Left kidney (tissue), 2 donors: ENCODE data around the gene LRRC7. TPM values are rescaled to one million over a fixed set of nuclear protein-coding genes. Genes with fewer than 3 reads are reported as not detected.
A peak's percentile ranks its signal among the peaks of the same experiment; 100 is the strongest.
"Not testable (repeated sequence)": the region's sequence is repeated elsewhere in the genome, so short reads cannot be mapped to it uniquely, and the experiment has no call there.

ENCODE experiments used
- DNase-seq: peaks from one replicate; pipeline ENCODE4 v3.0.0-alpha.2; 2013
- polyA plus RNA-seq: library from polyadenylated mRNA; unstranded; fragments of 120-200 nt; gene quantifications from one replicate; pipeline ENCODE4 v1.2.1, GENCODE V29; 2013; ENCODE audit not compliant: insufficient read length

The LRRC7 gene
- polyA plus RNA-seq, 1 donor = 14.2 TPM

DNA sequence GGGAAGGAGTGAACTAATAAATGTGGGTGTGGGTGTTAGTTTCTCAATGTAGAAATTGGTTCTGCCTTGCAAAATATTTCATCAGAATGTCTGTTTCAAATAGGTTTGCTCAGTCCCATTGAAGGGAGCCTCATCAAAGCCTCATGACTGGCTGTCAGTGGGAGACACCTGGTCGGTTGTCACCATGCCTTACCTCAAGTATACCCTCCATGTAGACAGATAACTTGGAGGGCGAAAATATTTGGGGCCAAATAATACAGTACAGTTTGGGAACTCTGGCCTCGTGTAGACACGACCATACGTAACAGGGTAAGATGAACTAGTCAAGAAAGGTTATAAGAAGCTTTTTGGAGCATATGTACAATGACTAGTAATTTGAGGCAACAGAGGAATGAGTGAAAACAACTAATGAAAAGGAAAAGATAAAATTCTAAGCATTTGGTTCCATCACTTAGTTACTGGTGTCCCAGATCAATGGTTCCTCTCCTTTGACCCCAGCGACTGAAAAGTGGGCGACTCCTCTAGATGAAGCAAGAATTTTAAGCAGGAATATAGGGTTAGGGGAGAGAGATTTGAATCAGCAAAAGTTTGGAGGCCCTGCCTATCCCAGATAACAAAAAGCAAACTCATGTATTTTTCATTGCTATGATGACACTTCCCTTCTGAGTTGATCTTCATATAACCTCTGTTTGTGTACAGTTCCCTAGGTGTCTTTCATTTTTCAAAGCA is 473.8 kb downstream of the LRRC7 start:
- no peak for DNase-seq

DNA sequence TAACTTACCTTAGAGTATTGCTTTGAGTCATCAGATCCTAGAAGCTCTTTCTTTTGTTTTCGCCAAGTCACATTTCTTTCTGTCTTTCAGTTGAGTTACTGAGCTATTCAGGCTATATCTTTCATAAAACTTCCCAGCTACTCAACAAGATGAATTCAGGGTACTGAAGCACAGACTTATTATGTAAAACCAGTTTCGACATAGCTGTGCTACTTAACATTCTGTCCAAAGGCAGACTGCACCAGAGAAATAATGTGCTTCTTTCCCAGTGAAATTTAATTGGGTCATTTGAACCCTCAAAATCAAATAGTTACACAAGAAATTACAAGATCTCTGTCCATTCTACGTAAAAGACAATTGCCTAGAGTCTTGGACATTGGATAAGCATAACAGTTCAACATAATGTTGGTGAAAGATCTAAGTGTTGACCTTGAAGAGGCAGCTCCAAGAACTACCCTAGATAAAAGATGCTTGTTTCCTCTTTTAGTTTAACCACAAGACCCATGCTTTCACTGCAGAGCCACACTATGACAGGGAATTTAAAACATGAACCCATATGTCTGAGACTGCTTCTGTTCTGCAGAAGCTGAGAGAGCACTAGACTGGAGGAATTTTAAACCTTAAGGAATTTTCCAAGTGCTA is 474.5 kb downstream of the LRRC7 start:
- DNase-seq = no peak

DNA sequence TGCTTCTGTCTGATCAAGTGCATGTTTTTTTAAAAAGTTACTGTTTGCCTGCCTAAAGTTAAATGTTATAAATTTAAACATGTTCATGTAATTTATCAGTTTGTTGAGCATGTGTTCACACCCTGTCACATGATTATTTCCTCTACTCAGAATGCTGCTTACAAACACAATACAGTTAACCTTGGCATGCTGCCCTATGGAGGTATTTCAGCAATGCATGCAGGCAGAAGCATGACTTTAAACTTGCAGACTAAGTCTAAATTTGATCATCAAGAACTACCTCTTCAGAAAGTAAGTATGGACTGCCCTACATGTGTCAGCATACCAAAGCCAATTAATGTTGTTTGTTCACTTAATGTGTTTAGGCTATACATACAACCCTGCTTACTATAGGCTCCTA is 476.1 kb downstream of the LRRC7 start:
- peak; percentile 7 for DNase-seq

DNA sequence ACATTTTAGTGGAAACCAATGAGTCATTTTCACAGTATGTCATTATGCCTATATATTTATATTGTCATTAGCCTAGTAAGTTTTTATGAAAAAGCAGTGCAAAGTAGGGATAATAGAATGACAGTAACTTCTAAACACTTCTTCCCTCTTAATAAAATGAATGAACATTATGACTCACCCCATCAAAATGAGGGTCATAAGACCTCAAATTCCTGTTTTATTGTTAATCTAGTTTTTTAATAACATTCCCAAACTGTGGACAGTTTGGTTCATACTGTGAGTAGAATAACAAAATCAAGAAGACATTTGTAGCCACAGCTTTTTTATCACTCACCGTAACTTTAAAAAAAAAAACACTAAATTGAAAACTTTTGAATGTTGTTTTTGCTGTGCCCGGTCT is 477.1 kb downstream of the LRRC7 start:
- DNase-seq = no peak

DNA sequence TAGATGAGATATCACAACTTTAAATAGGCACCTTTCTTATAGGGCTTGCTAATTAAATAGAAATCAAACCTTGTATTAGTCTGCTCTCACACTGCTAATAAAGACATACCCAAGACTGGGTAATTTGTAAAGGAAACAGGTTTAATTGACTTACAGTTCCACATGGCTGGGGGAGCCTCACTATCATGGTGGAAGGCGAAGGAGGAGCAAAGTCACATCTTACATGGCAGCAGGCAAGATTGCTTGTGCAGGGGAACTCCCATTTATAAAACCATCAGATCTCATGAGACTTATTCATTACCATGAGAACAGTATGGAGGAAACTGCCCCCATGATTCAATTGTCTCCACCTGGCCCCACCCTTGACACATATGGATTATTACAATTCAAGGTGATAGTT is 477.9 kb downstream of the LRRC7 start:
- DNase-seq = not testable (repeated sequence)

DNA sequence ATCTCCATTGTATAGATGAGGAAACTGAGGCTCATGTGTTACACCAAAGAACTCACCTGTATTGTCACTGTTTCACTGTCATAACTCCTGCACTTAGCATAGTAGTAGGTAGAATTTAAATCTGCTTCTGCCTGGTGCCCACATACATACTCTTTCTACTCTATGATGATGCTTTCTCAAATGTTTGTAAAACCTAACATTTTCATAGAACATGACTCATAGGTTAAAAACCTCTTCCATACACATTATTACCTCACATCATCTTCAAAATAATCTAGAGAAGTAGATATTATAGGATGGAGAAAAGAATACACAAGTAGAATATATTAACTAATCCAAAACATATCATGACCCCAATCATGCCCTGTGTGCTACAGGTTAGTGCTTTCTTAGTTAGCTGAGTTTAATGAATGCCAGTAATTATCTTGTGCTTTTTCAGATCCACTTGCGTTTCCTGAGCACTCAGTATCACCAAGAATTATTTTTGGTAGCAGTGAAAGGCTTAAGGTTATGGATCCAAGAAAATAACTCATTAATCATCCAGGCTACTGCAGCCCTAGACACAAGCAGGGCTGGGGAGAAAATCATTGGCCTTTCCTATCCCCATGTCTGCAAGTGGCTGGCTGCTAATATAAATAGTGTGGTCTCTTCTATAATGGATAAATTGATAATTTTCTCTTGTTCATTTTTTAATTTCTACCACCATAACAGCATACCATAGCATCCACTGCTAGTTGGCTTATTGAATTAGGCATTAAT is 480.8 kb downstream of the LRRC7 start:
- DNase-seq = no peak

DNA sequence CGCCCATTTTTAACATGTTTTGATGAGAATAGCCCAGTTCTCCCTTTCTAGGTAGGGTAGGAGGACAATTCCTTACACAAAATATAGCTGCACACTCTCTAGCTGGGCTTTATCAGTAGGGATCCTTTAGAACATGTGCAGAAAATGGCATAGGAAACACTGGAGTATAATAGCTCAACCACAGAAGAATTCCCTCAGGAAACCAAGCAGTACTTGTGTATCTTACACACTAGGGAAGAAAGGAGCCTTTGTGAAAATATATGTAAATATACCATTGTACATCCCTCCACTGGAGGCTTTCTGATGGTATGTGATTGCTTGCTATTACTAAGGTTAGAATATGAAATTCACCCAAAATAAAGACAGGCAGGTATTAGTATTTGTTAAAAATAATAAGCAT is 484.2 kb downstream of the LRRC7 start:
- no peak for DNase-seq

DNA sequence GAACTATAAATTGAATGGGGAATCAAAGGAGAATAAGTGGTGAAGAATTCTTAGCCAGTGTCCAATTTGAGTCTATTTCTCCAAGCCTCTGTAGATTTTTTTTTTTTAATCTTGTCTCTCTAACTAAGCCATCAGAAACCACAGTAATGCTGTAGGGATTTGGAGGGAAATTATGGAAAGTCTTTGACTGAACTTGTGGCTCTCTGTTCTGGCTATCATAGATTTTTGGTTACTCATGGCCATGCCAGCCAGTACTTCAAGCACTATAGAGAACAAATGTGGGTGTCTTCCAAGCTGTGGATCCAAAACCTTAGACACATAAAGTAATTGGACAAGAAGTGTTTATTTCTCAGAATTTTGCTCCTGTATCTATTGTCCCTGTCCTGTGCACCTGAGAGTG is 489.8 kb downstream of the LRRC7 start:
- DNase-seq = no peak

DNA sequence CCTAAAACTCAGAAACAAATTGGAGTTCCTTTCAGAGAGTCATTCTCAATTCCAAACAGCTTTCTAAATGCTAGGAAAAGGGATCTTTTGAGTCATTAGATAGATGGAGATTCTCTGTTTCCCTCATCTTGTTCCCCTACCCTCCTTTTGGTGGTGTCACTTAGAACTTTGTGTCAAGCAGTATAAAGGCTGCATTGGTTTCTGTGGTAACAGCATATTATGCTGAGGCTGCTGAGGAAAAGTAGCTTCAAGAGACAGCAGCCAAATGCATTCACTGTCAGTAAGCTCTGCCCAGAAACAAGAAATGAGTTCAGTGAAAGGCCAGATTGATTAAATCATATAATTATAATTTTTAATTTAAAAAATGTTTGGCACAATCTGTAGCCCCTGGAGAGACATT is 493.5 kb downstream of the LRRC7 start:
- DNase-seq = no peak

DNA sequence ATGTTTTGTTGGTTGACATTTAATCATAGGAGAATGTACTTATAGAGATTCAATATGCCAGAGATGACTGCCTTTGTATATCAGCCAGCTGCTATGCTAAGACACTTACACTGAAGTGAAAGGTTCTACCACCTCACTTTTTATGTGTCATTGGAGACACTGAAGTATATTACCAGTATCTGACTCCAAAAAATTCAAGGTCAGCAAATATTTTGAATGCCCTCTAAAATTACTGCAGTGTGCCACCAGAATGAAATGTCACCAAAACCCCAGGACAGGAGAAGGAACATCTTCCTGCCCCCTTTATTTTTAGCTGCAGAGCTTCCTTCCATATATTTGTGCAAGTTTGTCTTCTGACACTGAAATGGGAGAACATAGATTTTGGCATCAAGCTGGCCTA is 496.1 kb downstream of the LRRC7 start:
- no peak for DNase-seq

DNA sequence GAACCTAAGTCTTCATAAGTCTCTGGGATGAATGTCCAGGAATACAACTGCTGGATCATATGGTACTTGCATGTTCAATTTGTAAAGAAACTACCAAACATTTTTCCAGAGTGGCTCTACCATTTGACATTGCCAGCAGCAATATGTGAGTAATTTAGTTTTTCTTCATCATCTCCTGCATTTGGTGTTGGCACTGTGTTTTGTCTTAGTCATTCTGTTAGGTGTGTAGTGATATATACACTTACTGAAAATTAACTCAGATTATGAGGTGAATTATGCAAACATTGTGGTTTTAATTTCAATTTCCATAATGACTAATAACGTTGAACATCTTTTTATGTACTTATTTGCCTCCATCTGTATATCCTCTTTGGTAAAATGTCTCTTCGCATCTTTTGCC is 499.0 kb downstream of the LRRC7 start:
- DNase-seq = no peak

DNA sequence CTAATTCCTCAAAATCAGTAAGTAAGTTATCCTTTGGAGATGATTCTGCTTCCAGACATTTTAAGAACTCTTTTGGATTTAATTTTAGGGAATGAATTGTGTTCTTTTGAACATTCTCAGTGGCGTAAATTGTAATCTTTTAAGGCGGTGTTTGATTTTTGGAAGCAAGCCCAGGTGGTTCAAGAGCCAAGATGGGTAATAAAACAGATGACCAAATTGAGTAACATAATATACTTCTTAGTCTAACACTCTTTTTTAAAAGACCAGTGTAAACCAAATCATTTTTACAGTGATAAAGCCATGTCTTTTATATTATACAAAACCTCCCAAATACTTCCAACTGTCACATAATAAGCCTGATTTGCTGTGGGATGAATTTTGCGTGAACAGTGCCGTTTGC is 503.9 kb downstream of the LRRC7 start:
- peak; percentile 30 for DNase-seq

DNA sequence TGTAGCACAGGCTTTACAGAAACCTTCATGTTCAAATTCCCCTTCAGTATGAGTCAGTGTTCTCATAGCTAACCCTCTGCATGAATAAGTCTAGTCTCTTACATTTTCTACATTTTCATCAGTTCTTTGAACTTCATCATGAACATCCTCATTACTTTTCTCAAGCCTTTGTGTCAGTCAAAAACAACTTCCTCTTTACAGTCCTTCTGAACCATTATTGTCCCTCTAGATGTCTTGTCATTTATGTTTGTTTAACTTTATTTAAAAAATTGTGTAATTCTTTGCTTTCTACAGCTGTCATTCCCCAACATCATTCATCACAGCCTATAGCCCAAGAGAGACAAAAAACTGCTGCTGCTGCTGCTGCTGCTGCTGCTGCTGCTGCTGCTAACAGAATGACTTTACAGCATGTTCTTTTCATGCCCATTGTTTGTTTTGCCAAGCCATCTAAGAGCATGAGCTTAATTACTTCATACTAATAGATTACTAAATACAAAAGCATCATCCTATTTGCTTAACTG is 504.6 kb downstream of the LRRC7 start:
- DNase-seq = no peak

DNA sequence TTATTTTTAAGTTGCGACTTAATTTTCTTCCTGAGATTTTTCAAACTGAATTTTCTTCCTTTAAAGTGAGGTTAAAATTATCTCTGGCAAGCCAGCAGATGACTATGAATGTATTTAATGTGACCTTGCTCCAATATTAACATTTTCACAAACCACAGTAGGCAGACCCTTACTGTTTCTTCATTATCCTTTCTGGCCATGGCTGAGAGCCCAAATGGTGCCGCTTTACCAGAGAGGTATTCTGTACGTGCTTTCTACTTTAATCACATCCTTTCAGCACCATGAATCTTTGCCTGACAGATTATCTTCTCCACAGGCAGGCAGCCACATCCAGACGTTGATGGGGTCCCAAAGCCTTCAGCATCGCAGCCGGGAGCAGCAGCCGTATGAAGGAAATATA is 508.0 kb downstream of the LRRC7 start:
- no peak for DNase-seq

DNA sequence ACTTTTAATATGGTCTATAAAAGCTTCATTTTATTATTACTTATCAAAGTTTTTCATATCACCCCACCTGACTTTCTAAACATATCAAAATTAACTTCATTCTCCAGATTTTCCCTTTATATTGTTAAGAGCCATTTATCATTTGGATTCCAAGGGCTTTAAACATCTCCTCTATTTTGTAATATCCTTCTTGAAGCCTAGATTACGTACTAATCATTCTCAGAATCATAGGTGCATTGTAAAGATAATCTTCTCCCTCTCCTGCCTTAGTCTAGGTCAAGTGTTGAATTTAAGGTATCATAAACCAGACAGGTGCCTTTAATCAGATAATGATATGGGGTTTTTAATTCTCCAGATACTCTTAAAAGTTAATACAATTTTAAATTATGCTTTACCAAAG is 509.3 kb downstream of the LRRC7 start:
- DNase-seq = no peak

DNA sequence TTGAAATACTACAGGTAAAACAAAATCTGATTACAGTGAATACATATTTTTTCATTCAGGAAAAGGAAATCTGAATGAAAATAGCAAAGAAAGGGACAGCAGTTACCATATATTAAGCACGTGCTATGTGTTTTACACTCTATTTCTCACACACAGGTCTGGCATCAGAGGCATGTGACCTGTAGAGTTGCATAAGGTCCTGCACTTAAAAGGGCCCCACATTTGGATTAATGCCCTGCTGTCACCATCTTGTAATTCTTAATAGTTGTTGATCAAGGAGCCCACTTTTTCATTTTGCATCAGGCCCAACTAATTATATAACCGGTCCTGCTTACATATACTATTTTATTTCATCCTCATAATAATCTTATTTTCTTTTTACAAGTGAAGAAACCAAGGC is 511.8 kb downstream of the LRRC7 start:
- no peak for DNase-seq

DNA sequence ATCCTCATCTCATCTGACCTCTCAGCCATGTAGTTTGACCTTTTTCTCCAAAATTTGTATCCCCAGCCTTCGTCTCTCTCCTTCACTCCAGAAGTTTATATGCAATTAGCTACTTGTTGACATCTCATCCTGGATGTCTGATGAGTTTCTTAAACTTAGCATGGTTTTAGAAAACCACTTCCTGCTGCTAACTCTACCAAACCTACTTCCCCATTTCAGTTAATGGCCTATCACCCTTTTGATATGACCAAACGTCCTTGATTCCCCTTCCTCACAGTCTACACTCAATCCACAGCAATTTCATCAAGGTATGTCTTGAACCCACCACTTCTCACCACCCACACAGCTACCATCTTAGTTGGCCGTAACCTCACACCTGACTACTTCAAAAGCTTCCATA is 515.8 kb downstream of the LRRC7 start:
- no peak for DNase-seq

DNA sequence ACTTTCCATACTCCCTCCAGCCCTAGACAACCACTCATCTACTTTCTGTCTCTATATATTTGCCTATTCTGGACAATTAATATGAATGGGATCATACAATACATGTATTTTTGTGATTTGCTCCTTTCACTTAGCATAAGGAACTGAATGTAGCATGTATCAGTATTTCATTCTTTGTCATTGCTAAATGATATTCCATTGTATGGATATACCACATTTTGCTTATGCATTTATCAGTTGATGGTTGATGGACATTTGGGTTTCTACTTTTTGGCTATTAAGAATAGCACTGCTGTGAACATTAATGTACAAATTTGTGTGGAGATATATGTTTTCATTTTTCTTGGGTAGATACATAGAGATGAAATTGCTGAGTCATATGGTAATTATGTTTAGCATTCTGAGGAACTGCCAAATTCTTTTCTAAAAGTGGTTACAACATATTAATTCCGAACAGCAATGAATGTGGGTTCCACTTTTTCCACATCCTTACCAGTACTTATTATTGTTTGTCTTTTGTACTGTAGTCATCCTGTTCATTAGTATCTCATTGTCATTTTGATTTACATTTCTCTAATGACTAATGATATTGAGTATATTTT is 516.7 kb downstream of the LRRC7 start:
- no peak for DNase-seq

DNA sequence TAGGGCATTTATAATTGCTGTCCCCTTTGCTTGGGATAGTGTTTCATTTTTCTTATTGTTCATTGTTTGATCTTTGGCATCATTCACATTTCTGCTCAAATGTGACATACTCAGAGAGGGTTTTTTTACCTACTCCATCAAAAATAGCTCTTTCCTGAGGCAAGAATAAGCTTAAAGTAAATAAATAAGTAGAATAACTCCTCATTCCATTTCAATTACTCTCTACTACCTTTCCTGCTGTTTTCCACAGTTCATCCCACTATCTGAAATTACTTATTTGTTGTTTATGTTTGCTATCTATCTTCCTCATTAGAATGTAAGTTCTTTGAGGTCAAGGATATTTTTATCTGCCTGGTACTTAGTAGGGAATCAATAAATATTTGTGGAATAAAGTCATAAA is 517.8 kb downstream of the LRRC7 start:
- DNase-seq = no peak

DNA sequence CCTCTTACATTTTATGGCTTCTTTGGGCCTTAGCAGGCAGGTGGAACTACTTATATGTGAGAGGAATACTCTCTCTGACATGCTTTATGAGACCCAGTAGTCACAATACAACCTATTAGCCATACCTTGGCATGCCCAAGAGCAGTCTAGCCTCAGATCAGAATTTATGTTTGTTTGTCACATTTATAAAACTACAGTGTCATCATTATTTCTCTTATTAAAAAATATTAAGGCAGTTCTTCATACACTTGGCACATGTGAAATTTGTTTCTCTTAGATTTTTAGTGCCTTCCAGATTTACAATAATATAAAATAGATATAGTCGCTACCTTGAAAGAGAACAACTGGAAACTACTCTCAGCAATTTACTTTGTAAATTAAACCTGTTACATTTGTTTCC is 519.2 kb downstream of the LRRC7 start:
- no peak for DNase-seq

DNA sequence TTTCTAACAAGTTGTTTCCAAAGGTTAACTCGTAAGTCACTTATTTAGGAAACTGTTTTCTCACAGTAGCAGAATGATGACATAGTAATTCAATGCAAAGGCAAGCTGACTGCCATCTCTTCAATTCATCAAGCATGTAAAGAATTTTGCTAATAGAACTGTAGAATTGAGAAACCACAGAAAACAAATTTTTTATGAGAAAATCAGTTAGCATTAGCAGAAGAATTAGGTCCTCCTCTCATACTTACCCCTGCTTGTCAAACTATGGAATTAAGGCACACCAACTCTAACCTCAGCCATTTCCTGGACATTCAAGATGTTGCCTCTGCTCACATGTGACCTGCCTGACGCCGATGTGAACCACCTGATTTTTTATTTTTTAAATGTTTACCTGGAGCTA is 522.4 kb downstream of the LRRC7 start:
- no peak for DNase-seq

DNA sequence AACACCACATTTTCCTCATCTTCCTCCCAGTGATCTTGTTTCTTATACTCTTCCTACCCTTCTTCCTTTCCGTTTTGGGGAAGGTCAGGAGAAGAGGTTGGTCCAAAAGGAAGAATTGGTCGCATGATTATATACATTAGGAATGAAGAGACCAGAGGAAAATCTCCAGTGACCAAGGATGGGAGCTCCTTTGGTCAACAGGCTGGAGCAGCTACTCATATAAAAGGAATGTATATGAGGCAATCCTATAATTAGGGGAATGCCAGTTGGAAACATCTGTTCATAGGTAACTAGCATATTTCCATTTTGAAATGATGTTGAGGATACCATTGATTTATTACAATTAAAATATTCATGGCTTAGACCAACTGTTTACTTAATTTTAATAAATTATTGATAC is 523.2 kb downstream of the LRRC7 start:
- DNase-seq = no peak

DNA sequence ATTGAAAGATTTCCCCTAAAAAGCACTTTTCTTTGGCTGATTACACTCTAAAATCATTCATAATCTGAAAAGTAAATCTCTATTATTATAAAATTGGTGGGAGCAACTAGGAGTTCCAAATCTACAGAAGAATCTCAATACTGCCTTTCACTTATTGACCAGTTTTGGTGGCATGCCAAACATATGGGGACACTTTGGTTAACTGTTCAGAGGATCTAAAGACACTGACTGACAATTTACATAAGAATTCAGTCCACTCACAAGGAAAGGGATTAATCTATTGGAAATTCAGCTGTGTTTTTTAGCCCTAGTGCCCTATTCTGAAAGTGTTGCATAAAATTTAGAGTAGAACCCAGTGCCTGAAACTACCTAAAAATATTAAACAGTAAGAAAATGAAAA is 524.1 kb downstream of the LRRC7 start:
- DNase-seq = no peak
